GM12878 (cell line): ENCODE measurements around the gene SF1. TPM values are rescaled to one million over a fixed set of nuclear protein-coding genes. Genes with fewer than 3 reads are reported as not detected.
A peak's percentile ranks its signal among the peaks of the same experiment; 100 is the strongest.

Experiments used
- ATAC-seq: fragments of 200-7000 bp; cut with Tn5 transposase; 3 replicates; pipeline ENCODE4 v1.9.1; 2020; ENCODE audit warnings: mild to moderate bottlenecking, moderate library complexity
- BruUV-seq: library from RNA; stranded (reverse); fragments of 400-500 nt; replicated peaks from 2 replicates; lab custom pipeline; 2021; lab: Mats Ljungman, UMichigan
- CTCF ChIA-PET: fragments of 300-600 bp; sonication (Branson Sonifier 250); formaldehyde crosslinking; extraction: SDS; loops from one replicate; lab custom pipeline; 2021; ENCODE audit warnings: inconsistent platforms; lab: Yijun Ruan, JAX
- POLR2A ChIA-PET: fragments of 350-600 bp; formaldehyde crosslinking; extraction: SDS; loops from one replicate; lab custom pipeline; 2021; ENCODE audit warnings: inconsistent platforms; lab: Charles Lee
- RAD21 ChIA-PET: fragments of 300-600 bp; sonication (Branson Sonifier 250); formaldehyde crosslinking; loops from one replicate; lab custom pipeline; 2023; ENCODE audit warnings: antibody characterized with exemption; ENCODE audit not compliant: unreplicated experiment; lab: Charles Lee
- SMC1A ChIA-PET: fragments of 300-600 bp; sonication (Branson Sonifier 250); formaldehyde crosslinking; loops from one replicate; lab custom pipeline; 2023; ENCODE audit not compliant: unreplicated experiment, uncharacterized antibody; lab: Charles Lee
- DNase-seq: peaks from one replicate; pipeline ENCODE4 v3.0.0-alpha.2; 2011; ENCODE audit warnings: low read depth, low spot score
- FAIRE-seq: peaks from 3 replicates; lab custom pipeline; 2011; peaks lifted over from hg19 to GRCh38; lab: Jason Lieb, UNC
- H2AFZ ChIP-seq: 2 replicates; pipeline ENCODE4 v1.6.0; 2011; ENCODE audit warnings: low read depth, low read length, control low read depth; ENCODE audit not compliant: control insufficient read depth
- H3K27ac ChIP-seq: 2 replicates; pipeline ENCODE4 v1.5.1; 2011; ENCODE audit warnings: control low read depth; ENCODE audit not compliant: control insufficient read depth, insufficient read depth
- H3K27me3 ChIP-seq, 2 experiments: replicated peaks in 1 of 2; 2 replicates each; pipeline versions ENCODE4 v1.6.0 to v1.6.1; 2011; ENCODE audit warnings: low read length in 1 of 2; ENCODE audit not compliant: control insufficient read depth in 2 of 2, insufficient read depth in 2 of 2
- H3K36me3 ChIP-seq, 2 experiments: 2 replicates each; pipeline ENCODE4 v1.5.1; 2011; ENCODE audit warnings: low read length in 1 of 2; ENCODE audit not compliant: control insufficient read depth in 2 of 2, insufficient read depth in 2 of 2
- H3K4me1 ChIP-seq: 2 replicates; pipeline ENCODE4 v1.6.1; 2011; ENCODE audit warnings: mild to moderate bottlenecking, low read length, moderate library complexity, mixed read lengths; ENCODE audit not compliant: control insufficient read depth, insufficient read depth
- H3K4me2 ChIP-seq: 2 replicates; pipeline ENCODE4 v1.6.0; 2011; ENCODE audit warnings: control low read depth; ENCODE audit not compliant: control insufficient read depth, insufficient read depth
- H3K4me3 ChIP-seq: fragments of 200-600 bp; sonication (generic); 2 replicates; pipeline ENCODE4 v1.5.1; 2016
- H3K79me2 ChIP-seq: 2 replicates; pipeline ENCODE4 v1.6.0; 2011; ENCODE audit warnings: low read length; ENCODE audit not compliant: control insufficient read depth, insufficient read depth
- H3K9ac ChIP-seq: 2 replicates; pipeline ENCODE4 v1.8.0; 2011; ENCODE audit warnings: low read length, control low read depth, mixed read lengths; ENCODE audit not compliant: control insufficient read depth, insufficient read depth
- H3K9me3 ChIP-seq: replicated peaks from 3 replicates; pipeline ENCODE4 v1.5.1; 2011; ENCODE audit warnings: mild to moderate bottlenecking, low read length; ENCODE audit not compliant: control insufficient read depth, insufficient read depth
- H4K20me1 ChIP-seq: 2 replicates; pipeline ENCODE4 v1.6.0; 2011; ENCODE audit not compliant: control insufficient read depth, insufficient read depth
- SMAD5 ChIP-seq: IDR thresholded peaks from 2 replicates; pipeline ENCODE4 v1.6.1; 2016; ENCODE audit warnings: antibody characterized with exemption, low read depth
- WGBS: methylation state at CpG from one replicate; pipeline ENCODE4 v1.1.6; 2016; ENCODE audit warnings: low lambda C conversion rate; ENCODE audit not compliant: insufficient replicate concordance, insufficient coverage; ENCODE audit errors: missing lambda C conversion rate; 5-methylcytosine and 5-hydroxymethylcytosine counted together
- in situ Hi-C: fragments of 300-500 bp; cut with MboI; formaldehyde crosslinking; loops from 9 replicates; pipeline ENCODE4 v1.14.3; 2018; ENCODE audit warnings: mixed read lengths
- intact Hi-C: fragments of 100-400 bp; cut with micrococcal nuclease; formaldehyde crosslinking; loops from one replicate; pipeline ENCODE4 v1.14.2; 2022; ENCODE audit not compliant: unreplicated experiment
- polyA plus RNA-seq, 11 experiments: library from polyadenylated mRNA; depleted of rRNA in 4 of 11; unstranded in 6 of 11; stranded (reverse) in 5 of 11; fragments of >200 nt; fragmentation: Nextera tagmentation in 4 of 11; fragmentation: Illumina TruSeq in 1 of 11; extraction: Ambion mirVana in 4 of 11; extraction: Trizol in 1 of 11; gene quantifications; 1 replicate in 1 of 11; 2 replicates in 10 of 11; pipeline versions ENCODE4 v1.2.1 to v1.2.3, GENCODE V29; 2011 to 2016; ENCODE audit warnings: inconsistent platforms in 2 of 11, missing spikeins in 2 of 11, low read depth in 1 of 11
- total RNA-seq, 4 experiments: library from RNA; depleted of rRNA in 3 of 4; stranded (reverse); fragments of >200 nt in 3 of 4; fragmentation: Illumina TruSeq in 1 of 4; extraction: Trizol in 1 of 4; gene quantifications; 2 replicates each; pipeline versions ENCODE4 v1.2.1 to v1.2.3, GENCODE V29; 2013 to 2021
- TF ChIP-seq, protein P1 (sequence below), 3 experiments: IDR thresholded peaks in 2 of 3; conservative IDR thresholded peaks in 1 of 3; 2 replicates each; pipeline ENCODE4 v1.5.1; 2011; ENCODE audit warnings: low read depth in 3 of 3, low read length in 3 of 3, mild to moderate bottlenecking in 3 of 3, control low read depth in 2 of 3, moderate library complexity in 2 of 3, inconsistent platforms in 1 of 3, mixed read lengths in 1 of 3; ENCODE audit not compliant: control insufficient read depth in 2 of 3, insufficient read depth in 1 of 3; ENCODE audit errors: extremely low read depth in 1 of 3

Gene SF1
- total and polyA plus RNA-seq, 10 of the 15 experiments (the other 5 are each of a cell fraction or from before 2014, with no cell fraction given), result 13.6 to 337 (median 103) TPM

DNA sequence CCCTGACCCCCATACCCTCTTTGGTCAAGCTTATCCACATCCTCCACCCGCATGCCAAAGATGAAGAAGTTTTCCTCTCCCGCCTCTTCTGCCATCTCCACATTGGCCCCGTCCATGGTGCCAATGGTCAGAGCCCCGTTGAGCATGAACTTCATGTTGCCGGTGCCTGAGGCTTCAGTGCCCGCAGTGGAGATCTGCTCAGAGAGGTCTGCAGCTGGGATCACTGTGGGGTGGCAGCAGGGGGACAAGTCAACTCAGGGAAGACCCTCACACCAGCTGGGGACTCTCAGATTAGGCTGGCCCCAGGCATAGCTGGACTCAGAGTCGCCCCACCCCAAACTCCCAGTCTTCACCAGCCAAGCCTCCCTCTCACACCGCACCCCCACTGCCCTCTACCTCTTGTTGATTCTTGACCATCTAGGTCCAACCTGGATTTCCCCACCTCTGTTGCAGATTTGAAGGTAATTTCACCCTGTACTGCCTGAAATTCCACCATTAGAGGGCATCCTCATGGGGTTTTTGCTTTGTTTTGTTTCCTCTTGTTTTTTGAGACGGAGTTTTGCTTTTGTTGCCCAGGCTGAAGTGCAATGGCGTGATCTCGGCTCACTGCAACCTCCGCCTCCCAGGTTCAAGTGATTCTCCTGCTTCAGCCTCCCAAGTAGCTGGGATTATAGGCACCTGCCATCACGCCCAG, 27.8 kb downstream of the SF1 start:
- H3K4me1 ChIP-seq, result peaks cover 3% of the 10 kb centered on the region
- H2AFZ ChIP-seq, result no peak overlapping the region
- H3K36me3 ChIP-seq, result no peaks in the 10 kb centered on the region
- BruUV-seq, result no TSS peak
- SMC1A ChIA-PET, result no interaction called here
- CTCF ChIA-PET, result interaction anchor here (1.3 to 1.8 kb wide), 2 partner anchors 8 to 10 kb away, joined by 5 to 6 read pairs; partner anchors contain the start of gene PYGM
- FAIRE-seq (no peak), DNase-seq (no peak), ATAC-seq (no peak)
- no peaks in the 10 kb centered on the region for H4K20me1 ChIP-seq
- POLR2A ChIA-PET, result no interaction called here
- H3K4me3 ChIP-seq, result no peak overlapping the region
- intact Hi-C loops, result no loop called here
- H3K4me2 ChIP-seq, result no peak overlapping the region
- TF ChIP-seq, protein P1, sequence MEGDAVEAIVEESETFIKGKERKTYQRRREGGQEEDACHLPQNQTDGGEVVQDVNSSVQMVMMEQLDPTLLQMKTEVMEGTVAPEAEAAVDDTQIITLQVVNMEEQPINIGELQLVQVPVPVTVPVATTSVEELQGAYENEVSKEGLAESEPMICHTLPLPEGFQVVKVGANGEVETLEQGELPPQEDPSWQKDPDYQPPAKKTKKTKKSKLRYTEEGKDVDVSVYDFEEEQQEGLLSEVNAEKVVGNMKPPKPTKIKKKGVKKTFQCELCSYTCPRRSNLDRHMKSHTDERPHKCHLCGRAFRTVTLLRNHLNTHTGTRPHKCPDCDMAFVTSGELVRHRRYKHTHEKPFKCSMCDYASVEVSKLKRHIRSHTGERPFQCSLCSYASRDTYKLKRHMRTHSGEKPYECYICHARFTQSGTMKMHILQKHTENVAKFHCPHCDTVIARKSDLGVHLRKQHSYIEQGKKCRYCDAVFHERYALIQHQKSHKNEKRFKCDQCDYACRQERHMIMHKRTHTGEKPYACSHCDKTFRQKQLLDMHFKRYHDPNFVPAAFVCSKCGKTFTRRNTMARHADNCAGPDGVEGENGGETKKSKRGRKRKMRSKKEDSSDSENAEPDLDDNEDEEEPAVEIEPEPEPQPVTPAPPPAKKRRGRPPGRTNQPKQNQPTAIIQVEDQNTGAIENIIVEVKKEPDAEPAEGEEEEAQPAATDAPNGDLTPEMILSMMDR (IDR thresholded peaks at IDR 0.05 in 2 of 3, conservative IDR thresholded peaks at IDR 0.05 in 1 of 3; ENCODE audit: control insufficient read depth in 2 of 3, extremely low read depth in 1 of 3, insufficient read depth in 1 of 3, low read depth in 3 of 3, low read length in 3 of 3), result 0 out of 6 replicates have a peak, but pooled peaks of 2 of the 3 experiments have one; percentile 5 to 19
- no peak for TF ChIP-seq SMAD5
- no peak overlapping the region for H3K9ac ChIP-seq
- no peaks in the 10 kb centered on the region for H3K79me2 ChIP-seq
- H3K9me3 ChIP-seq, result no peaks in the 10 kb centered on the region
- in situ Hi-C loops, result no loop called here
- RAD21 ChIA-PET, result no interaction called here
- H3K27me3 ChIP-seq, result no peaks in the 10 kb centered on the region
- no peak overlapping the region for H3K27ac ChIP-seq
- WGBS, result 77% methylated on average over 13 of the region's 13 CpGs
